Left forelimb (tissue), 1 donor: ENCODE data around the gene ADCY1.

Source experiments
- DNase-seq: peaks from one replicate; pipeline ENCODE4 v3.0.0-alpha.2; 2018; ENCODE audit warnings: low spot score

ADCY1 gene

GRCh38 chr7:45670717-45671116, 96.5 kb downstream of the ADCY1 start:
- no peak for DNase-seq

GRCh38 chr7:45677311-45677900, 103.2 kb downstream of the ADCY1 start:
- DNase-seq = no peak

- no peak for DNase-seq
Measured at GRCh38 chr7:45679516-45679915, 105.3 kb downstream of the ADCY1 start.

GRCh38 chr7:45680776-45681175, 106.6 kb downstream of the ADCY1 start:
- DNase-seq = no peak

- DNase-seq = no peak
Measured at GRCh38 chr7:45681596-45682357, 107.6 kb downstream of the ADCY1 start.

- DNase-seq = no peak
Measured at GRCh38 chr7:45682358-45682735, 108.2 kb downstream of the ADCY1 start.

GRCh38 chr7:45682836-45683555, 108.8 kb downstream of the ADCY1 start:
- DNase-seq = no peak

GRCh38 chr7:45683556-45684148, 109.5 kb downstream of the ADCY1 start:
- DNase-seq = no peak

- no peak for DNase-seq
Measured at GRCh38 chr7:45684910-45685618, 110.9 kb downstream of the ADCY1 start.

- no peak for DNase-seq
Measured at GRCh38 chr7:45685619-45686240, 111.6 kb downstream of the ADCY1 start.

- DNase-seq = no peak
Measured at GRCh38 chr7:45686441-45687184, 112.4 kb downstream of the ADCY1 start.

- DNase-seq = no peak
Measured at GRCh38 chr7:45687185-45687560, 113.0 kb downstream of the ADCY1 start.

GRCh38 chr7:45687721-45688120, 113.6 kb downstream of the ADCY1 start:
- DNase-seq = no peak

- DNase-seq = no peak
Measured at GRCh38 chr7:45688382-45688781, 114.2 kb downstream of the ADCY1 start.

GRCh38 chr7:45689011-45689796, 115.0 kb downstream of the ADCY1 start:
- no peak for DNase-seq

- no peak for DNase-seq
Measured at GRCh38 chr7:45689797-45690761, 115.9 kb downstream of the ADCY1 start.

GRCh38 chr7:45690762-45691150, 116.6 kb downstream of the ADCY1 start:
- no peak for DNase-seq

- DNase-seq = no peak
Measured at GRCh38 chr7:45691155-45691656, 117.0 kb downstream of the ADCY1 start.

GRCh38 chr7:45692031-45692430, 117.9 kb downstream of the ADCY1 start:
- DNase-seq = peak; percentile 38
